Activated naive CD8-positive, alpha-beta T cell treated with anti-CD3 and anti-CD28 coated beads, Interleukin-2, amount 50 U/mL, for 16 hours (primary cell): ENCODE results near the gene DPPA2.

Experiments used
- DNase-seq: peaks from one replicate; pipeline ENCODE4 v3.0.0-alpha.2; 2020; ENCODE audit warnings: low read depth, low spot score

Gene DPPA2

GRCh38 chr3:109325109-109325508 lies 8.8 kb upstream of the DPPA2 start:
- DNase-seq = no peak

GRCh38 chr3:109313061-109313460 lies 3.3 kb downstream of the DPPA2 start:
- no peak for DNase-seq

GRCh38 chr3:109297496-109297895 lies 18.8 kb downstream of the DPPA2 start:
- DNase-seq = no peak

GRCh38 chr3:109284071-109284470 lies 32.2 kb downstream of the DPPA2 start:
- no peak for DNase-seq

GRCh38 chr3:109278546-109278945 lies 37.8 kb downstream of the DPPA2 start:
- DNase-seq = no peak

GRCh38 chr3:109278141-109278540 lies 38.2 kb downstream of the DPPA2 start:
- no peak for DNase-seq

GRCh38 chr3:109275702-109276293 lies 40.5 kb downstream of the DPPA2 start:
- DNase-seq = no peak

GRCh38 chr3:109270779-109271178 lies 45.5 kb downstream of the DPPA2 start:
- no peak for DNase-seq

- no peak for DNase-seq
Observed at GRCh38 chr3:109269577-109270275, 46.6 kb downstream of the DPPA2 start.

GRCh38 chr3:109268181-109268580 lies 48.1 kb downstream of the DPPA2 start:
- no peak for DNase-seq

GRCh38 chr3:109265295-109265694 lies 51.0 kb downstream of the DPPA2 start:
- no peak for DNase-seq

- no peak for DNase-seq
Observed at GRCh38 chr3:109257269-109257668, 59.0 kb downstream of the DPPA2 start.

GRCh38 chr3:109254770-109255169 lies 61.5 kb downstream of the DPPA2 start:
- DNase-seq = no peak

GRCh38 chr3:109252641-109253040 lies 63.7 kb downstream of the DPPA2 start:
- DNase-seq = no peak
